Thoracic aorta (tissue), 2 donors: ENCODE data around the gene ZBTB12. TPM values are rescaled to one million over a fixed set of nuclear protein-coding genes. Genes with fewer than 3 reads are reported as not detected.
"Not testable (repeated sequence)": the region's sequence is repeated elsewhere in the genome, so short reads cannot be mapped to it uniquely, and the experiment has no call there.

ENCODE experiments used
- ATAC-seq: fragments of 150-250 bp; one replicate; pipeline ENCODE4 v1.8.0; 2017; ENCODE audit warnings: low read depth; ENCODE audit not compliant: insufficient number of reproducible peaks, low FRiP score
- DNase-seq: peaks from one replicate; pipeline ENCODE4 v3.0.0-alpha.2; 2020; ENCODE audit warnings: low spot score
- H3K27ac ChIP-seq, 2 donors: fragments of 200-600 bp; sonication (generic); 1 replicate in 1 of 2; 2 replicates in 1 of 2; pipeline ENCODE4 v1.5.1; 2016; ENCODE audit warnings: mild to moderate bottlenecking in 2 of 2, moderate library complexity in 2 of 2
- H3K27me3 ChIP-seq: fragments of 200-600 bp; sonication (generic); replicated peaks from 2 replicates; pipeline ENCODE4 v1.6.0; 2016; ENCODE audit warnings: mild to moderate bottlenecking; ENCODE audit not compliant: insufficient read depth
- H3K36me3 ChIP-seq: fragments of 200-600 bp; sonication (generic); one replicate; pipeline ENCODE4 v1.5.1; 2016
- H3K4me1 ChIP-seq, 2 donors: fragments of 200-600 bp; sonication (generic); 1 replicate in 1 of 2; 2 replicates in 1 of 2; pipeline versions ENCODE4 v1.5.1 to v1.6.0; 2016; ENCODE audit warnings: low read depth in 2 of 2, mild to moderate bottlenecking in 1 of 2; ENCODE audit not compliant: control insufficient read depth in 1 of 2
- H3K4me3 ChIP-seq: fragments of 200-600 bp; sonication (generic); 2 replicates; pipeline ENCODE4 v1.5.1; 2016; ENCODE audit warnings: mild to moderate bottlenecking
- H3K9me3 ChIP-seq: fragments of 200-600 bp; sonication (generic); 2 replicates; pipeline ENCODE4 v1.5.1; 2016
- CTCF ChIP-seq: fragments of 200-600 bp; sonication (generic); IDR thresholded peaks from one replicate; pipeline ENCODE4 v1.5.1; 2019; ENCODE audit warnings: antibody characterized with exemption
- total RNA-seq, 2 donors: library from RNA; depleted of rRNA; stranded (reverse); fragments of >200 nt; gene quantifications; one replicate each; pipeline versions ENCODE4 v1.1.0 to v1.2.3, GENCODE V29; 2016

The ZBTB12 gene
- total RNA-seq, 2 donors from 2014 or later = 1.6 TPM; not detected in 1

GRCh38 chr6:31943742-31944141 is 41.9 kb upstream of the ZBTB12 start:
- ATAC-seq (no peak), DNase-seq (no peak)
- no peak for TF ChIP-seq CTCF
- Histone ChIP-seq H3K27ac (no peak overlapping the region), H3K4me1 (peaks cover 12 to 29% of the 10 kb centered on the region in 2 donors), H3K4me3 (no peak overlapping the region), H3K36me3 (no peaks in the 10 kb centered on the region), H3K9me3 (no peaks in the 10 kb centered on the region), H3K27me3 (no peaks in the 10 kb centered on the region)

GRCh38 chr6:31940256-31940664 is 38.4 kb upstream of the ZBTB12 start:
- no peak for DNase-seq
- no peak for ATAC-seq
- no peak overlapping the region for H3K4me3 ChIP-seq
- no peaks in the 10 kb centered on the region for H3K9me3 ChIP-seq
- peaks cover 5 to 10% of the 10 kb centered on the region in 2 donors for H3K4me1 ChIP-seq
- H3K27me3 ChIP-seq = no peaks in the 10 kb centered on the region
- no peaks in the 10 kb centered on the region for H3K36me3 ChIP-seq
- H3K27ac ChIP-seq = no peak overlapping the region
- no peak for TF ChIP-seq CTCF

GRCh38 chr6:31935823-31936222 is 33.9 kb upstream of the ZBTB12 start:
- H3K4me3 ChIP-seq = no peak overlapping the region
- ATAC-seq (no peak), DNase-seq (no peak)
- no peaks in the 10 kb centered on the region for H3K36me3 ChIP-seq
- no peaks in the 10 kb centered on the region for H3K9me3 ChIP-seq
- no peak for TF ChIP-seq CTCF
- no peaks in the 10 kb centered on the region for H3K4me1 ChIP-seq
- H3K27me3 ChIP-seq = no peaks in the 10 kb centered on the region
- H3K27ac ChIP-seq = no peak overlapping the region

- H3K27ac ChIP-seq = no peak overlapping the region
- H3K4me3 ChIP-seq = no peak overlapping the region
- no peaks in the 10 kb centered on the region for H3K36me3 ChIP-seq
- no peaks in the 10 kb centered on the region for H3K27me3 ChIP-seq
- no peak for DNase-seq
- no peak for ATAC-seq
- no peak for TF ChIP-seq CTCF
- H3K9me3 ChIP-seq = no peaks in the 10 kb centered on the region
- no peaks in the 10 kb centered on the region for H3K4me1 ChIP-seq
Measured at GRCh38 chr6:31935021-31935420, 33.1 kb upstream of the ZBTB12 start.

- DNase-seq (no peak), ATAC-seq (no peak)
- TF ChIP-seq CTCF = no peak
- Histone ChIP-seq H3K4me1 (no peaks in the 10 kb centered on the region), H3K9me3 (no peaks in the 10 kb centered on the region), H3K36me3 (no peaks in the 10 kb centered on the region), H3K27ac (no peak overlapping the region), H3K27me3 (no peaks in the 10 kb centered on the region), H3K4me3 (no peak overlapping the region)
Measured at GRCh38 chr6:31933537-31933936, 31.7 kb upstream of the ZBTB12 start.

- ATAC-seq, H3K36me3 ChIP-seq: not testable (repeated sequence)
Measured at GRCh38 chr6:31932137-31932536, 30.3 kb upstream of the ZBTB12 start.

More at GRCh38 chr6:31932137-31932536, 30.3 kb upstream of the ZBTB12 start:
- H3K27me3 ChIP-seq, DNase-seq, H3K4me3 ChIP-seq, H3K4me1 ChIP-seq, H3K9me3 ChIP-seq, H3K27ac ChIP-seq: not testable (repeated sequence)
